HG03039 (cell line): ENCODE measurements around the gene SDR42E1.
"Not testable (repeated sequence)": the region's sequence is repeated elsewhere in the genome, so short reads cannot be mapped to it uniquely, and the experiment has no call there.

Experiments used
- ATAC-seq: cut with Tn5 transposase; IDR thresholded peaks from one replicate; pipeline ENCODE4 v1.9.1; 2021; ENCODE audit warnings: mild to moderate bottlenecking, moderate library complexity; ENCODE audit not compliant: unreplicated experiment

Gene SDR42E1

DNA sequence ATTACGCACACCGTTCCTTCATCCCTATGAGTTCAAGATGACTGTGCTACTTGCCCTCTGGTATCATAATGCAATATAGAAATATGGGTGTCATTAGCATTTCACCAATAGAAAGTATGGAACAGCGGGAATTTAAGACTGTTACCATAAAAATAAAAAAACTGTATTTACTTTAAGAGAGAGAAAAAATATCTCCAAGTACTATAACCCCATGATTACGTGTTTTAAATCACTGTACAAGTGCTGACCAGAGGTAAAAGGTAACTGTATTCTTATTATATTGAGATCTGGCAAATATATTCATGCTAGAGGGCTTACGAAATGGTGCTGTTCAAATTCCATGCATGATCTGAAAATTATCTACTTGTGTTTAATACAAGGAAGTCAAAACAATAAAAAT is 5.2 kb downstream of the SDR42E1 start:
- ATAC-seq, result no peak

- ATAC-seq, result no peak
Observed at GRCh38 chr16:82005027-82005830, 6.0 kb downstream of the SDR42E1 start.

- ATAC-seq, result no peak
Observed at GRCh38 chr16:82004601-82005000, 6.7 kb downstream of the SDR42E1 start.

GRCh38 chr16:82002831-82003230 is 8.4 kb downstream of the SDR42E1 start:
- ATAC-seq, result no peak

DNA sequence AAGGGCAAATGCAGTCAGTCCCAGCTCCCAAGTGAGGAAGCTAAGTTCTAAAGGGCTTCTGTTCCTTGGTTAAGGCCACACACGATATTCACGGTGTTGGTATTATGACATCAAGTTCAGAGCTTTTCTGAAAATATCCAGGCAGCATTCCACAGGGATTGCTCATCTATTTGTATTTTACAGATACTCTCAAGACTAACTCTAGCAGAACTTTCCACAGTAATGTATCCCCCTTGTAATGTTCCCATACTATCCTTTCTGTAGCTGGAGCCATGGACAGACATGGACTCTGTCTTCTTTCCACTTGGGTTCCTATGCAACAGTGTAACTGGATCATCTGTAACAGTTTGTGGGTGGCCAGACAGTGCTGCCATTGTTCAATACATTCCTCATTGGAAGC is 13.5 kb downstream of the SDR42E1 start:
- no peak for ATAC-seq

GRCh38 chr16:81996664-81997509 is 14.4 kb downstream of the SDR42E1 start:
- no peak for ATAC-seq

GRCh38 chr16:81995651-81996050 is 15.6 kb downstream of the SDR42E1 start:
- no peak for ATAC-seq

- ATAC-seq, result no peak
Observed at GRCh38 chr16:81994485-81994884, 16.8 kb downstream of the SDR42E1 start.

DNA sequence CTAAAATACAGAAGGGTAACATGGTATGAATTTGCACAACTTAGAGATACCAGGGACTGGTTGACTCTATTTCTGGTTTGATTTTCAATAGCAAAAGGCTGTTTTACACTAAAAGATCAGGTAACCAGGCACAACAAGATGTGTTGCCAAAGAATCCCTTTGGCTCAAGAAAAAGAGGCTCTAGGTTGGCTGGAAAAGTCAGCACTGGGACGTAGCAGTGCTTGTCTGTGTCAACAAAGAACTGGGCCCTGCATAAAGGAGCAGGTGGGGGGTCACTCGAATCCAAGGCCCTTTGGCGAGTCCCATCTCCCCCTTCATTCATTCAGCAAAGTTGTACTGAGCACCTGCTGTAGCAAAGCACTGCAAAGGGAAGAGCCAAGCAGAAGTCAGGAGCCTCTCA is 18.4 kb downstream of the SDR42E1 start:
- no peak for ATAC-seq

- no peak for ATAC-seq
Observed at GRCh38 chr16:81987706-81988105, 23.6 kb downstream of the SDR42E1 start.

GRCh38 chr16:81987121-81987520 is 24.1 kb downstream of the SDR42E1 start:
- ATAC-seq, result no peak

DNA sequence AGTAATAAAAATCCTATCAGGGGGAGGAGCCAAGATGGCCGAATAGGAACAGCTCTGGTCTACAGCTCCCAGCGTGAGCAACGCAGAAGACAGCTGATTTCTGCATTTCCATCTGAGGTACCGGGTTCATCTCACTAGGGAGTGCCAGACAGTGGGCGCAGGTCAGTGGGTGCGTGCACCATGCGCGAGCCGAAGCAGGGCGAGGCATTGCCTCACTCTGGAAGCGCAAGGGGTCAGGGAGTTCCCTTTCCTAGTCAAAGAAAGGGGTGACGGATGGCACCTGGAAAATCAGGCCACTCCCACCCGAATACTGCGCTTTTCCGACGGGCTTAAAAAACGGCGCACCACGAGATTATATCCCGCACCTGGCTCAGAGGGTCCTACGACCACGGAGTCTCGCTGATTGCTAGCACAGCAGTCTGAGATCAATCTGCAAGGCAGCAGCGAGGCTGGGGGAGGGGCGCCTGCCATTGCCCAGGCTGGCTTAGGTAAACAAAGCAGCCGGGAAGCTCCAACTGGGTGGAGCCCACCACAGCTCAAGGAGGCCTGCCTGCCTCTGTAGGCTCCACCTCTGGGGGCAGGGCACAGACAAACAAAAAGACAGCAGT is 33.8 kb downstream of the SDR42E1 start:
- not testable (repeated sequence) for ATAC-seq

DNA sequence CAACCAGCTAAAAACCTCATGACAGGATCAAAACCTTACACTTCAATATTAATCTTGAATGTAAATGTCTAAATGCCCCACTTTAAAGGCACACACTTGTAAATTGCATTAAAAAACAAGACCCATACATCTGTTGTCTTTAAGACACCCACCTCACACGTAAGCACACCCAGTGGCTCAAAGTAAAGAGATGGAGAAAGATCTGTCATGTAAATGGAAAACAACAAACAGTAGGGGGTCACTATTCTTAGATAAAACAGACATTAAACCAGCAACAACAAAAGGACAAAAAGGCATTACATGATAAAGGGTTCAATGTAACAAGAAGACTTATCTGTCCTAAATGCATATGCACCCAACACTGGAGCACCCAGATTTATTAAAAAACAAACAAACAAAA is 35.6 kb downstream of the SDR42E1 start:
- no peak for ATAC-seq

GRCh38 chr16:81973737-81974136 is 37.5 kb downstream of the SDR42E1 start:
- no peak for ATAC-seq

DNA sequence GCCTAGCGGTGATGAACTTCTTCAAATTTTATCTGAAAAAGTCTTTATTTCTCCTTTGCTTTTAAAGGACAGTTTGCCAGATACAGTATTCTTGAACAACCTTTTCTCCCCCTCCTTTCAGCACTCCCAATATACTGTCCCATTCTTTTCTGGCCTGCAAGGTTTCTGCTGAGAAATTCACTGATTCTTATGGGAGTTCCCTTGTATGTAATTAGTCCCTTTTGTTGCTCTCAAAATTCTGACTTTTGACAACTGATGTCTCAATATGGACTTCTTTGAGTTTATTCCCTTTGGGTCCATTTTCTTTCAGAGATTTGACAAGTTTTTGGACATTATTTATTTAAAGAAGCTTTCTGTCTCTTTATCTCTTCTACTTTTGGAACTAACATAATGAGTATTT is 39.4 kb downstream of the SDR42E1 start:
- no peak for ATAC-seq

GRCh38 chr16:81967358-81967757 is 43.9 kb downstream of the SDR42E1 start:
- no peak for ATAC-seq

GRCh38 chr16:81964808-81965207 is 46.5 kb downstream of the SDR42E1 start:
- no peak for ATAC-seq

- no peak for ATAC-seq
Observed at GRCh38 chr16:81956213-81956948, 54.9 kb downstream of the SDR42E1 start.

- no peak for ATAC-seq
Observed at GRCh38 chr16:81951564-81951963, 59.7 kb downstream of the SDR42E1 start.

DNA sequence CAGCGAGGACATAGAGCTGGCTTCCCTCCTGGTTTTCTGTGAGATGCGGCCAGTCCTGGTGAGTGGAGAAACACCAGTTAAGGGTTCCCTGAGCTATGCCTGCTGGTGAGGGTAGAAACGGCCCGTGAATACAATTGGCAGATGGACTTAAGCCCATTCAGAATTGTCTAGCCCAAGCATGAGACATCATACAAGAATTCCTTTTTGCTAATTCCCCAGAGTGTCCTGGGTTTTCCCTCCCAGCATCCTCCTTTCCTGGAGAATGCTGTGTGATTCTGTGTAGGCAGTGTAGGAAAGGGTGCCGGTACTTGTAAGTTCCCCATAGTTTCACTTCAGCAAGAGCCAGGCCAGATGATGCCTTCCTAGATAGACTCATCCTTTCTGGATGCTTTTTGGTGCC is 65.1 kb downstream of the SDR42E1 start:
- no peak for ATAC-seq

DNA sequence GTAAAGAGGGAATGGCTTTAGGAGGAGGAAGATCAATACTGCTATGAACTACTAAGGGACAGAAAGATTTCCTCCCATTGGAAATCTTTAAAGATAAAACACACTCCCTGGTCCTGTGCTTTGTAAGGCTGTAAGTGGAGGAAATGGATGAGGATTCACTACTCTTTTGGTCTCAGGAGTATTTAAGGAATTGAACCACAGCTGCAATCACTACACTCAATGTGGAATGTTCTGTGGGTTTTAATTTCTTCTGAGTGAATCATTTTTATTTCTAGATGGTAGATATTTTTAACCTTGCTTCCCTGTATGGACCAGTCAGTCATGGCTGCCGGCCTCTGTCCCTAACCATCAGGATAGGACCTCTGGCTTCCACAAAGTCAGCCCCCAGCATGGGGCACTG is 65.6 kb downstream of the SDR42E1 start:
- no peak for ATAC-seq
